Fibroblast of gingiva (primary cell): ENCODE results near the gene TFCP2L1.

Source experiments
- DNase-seq: peaks from one replicate; pipeline ENCODE4 v3.0.0-alpha.2; 2011; ENCODE audit warnings: low read depth

Gene TFCP2L1

GRCh38 chr2:121266543-121267106 lies 18.4 kb downstream of the TFCP2L1 start:
- no peak for DNase-seq

- no peak for DNase-seq
Measured at GRCh38 chr2:121263996-121264715, 20.8 kb downstream of the TFCP2L1 start.

GRCh38 chr2:121260370-121261154 lies 24.4 kb downstream of the TFCP2L1 start:
- no peak for DNase-seq

GRCh38 chr2:121258051-121258450 lies 27.0 kb downstream of the TFCP2L1 start:
- no peak for DNase-seq

GRCh38 chr2:121257480-121257840 lies 27.5 kb downstream of the TFCP2L1 start:
- no peak for DNase-seq

GRCh38 chr2:121256720-121257479 lies 28.1 kb downstream of the TFCP2L1 start:
- DNase-seq = no peak

GRCh38 chr2:121255358-121255757 lies 29.6 kb downstream of the TFCP2L1 start:
- DNase-seq = no peak

GRCh38 chr2:121254748-121255147 lies 30.3 kb downstream of the TFCP2L1 start:
- no peak for DNase-seq

GRCh38 chr2:121253674-121254240 lies 31.2 kb downstream of the TFCP2L1 start:
- DNase-seq = no peak

GRCh38 chr2:121253021-121253673 lies 31.9 kb downstream of the TFCP2L1 start:
- DNase-seq = no peak

GRCh38 chr2:121251497-121251896 lies 33.5 kb downstream of the TFCP2L1 start:
- no peak for DNase-seq

GRCh38 chr2:121248766-121249343 lies 36.1 kb downstream of the TFCP2L1 start:
- DNase-seq = no peak

- DNase-seq = no peak
Measured at GRCh38 chr2:121247971-121248370, 37.0 kb downstream of the TFCP2L1 start.

GRCh38 chr2:121247534-121247933 lies 37.5 kb downstream of the TFCP2L1 start:
- DNase-seq = no peak

GRCh38 chr2:121246704-121247255 lies 38.2 kb downstream of the TFCP2L1 start:
- DNase-seq = no peak

GRCh38 chr2:121245913-121246312 lies 39.1 kb downstream of the TFCP2L1 start:
- no peak for DNase-seq

GRCh38 chr2:121245120-121245820 lies 39.7 kb downstream of the TFCP2L1 start:
- no peak for DNase-seq

GRCh38 chr2:121244616-121245015 lies 40.4 kb downstream of the TFCP2L1 start:
- DNase-seq = no peak

- no peak for DNase-seq
Measured at GRCh38 chr2:121243821-121244460, 41.1 kb downstream of the TFCP2L1 start.

- no peak for DNase-seq
Measured at GRCh38 chr2:121242976-121243375, 42.0 kb downstream of the TFCP2L1 start.
